ENCODE results near the gene KIF26A. TPM values are rescaled to one million over a fixed set of nuclear protein-coding genes. Genes with fewer than 3 reads are reported as not detected.

Gene KIF26A
- total RNA-seq, 4 donors from 2014 or later, result 0.59 to 3.3 (median 1.5) TPM

- in situ Hi-C loops (cut with MboI; ENCODE audit: low sequenced_read_pairs in 4 of 4) (loop anchor here in 3 of 4 donors (25.0 kb wide), 2 partner anchors 416 to 491 kb away; no protein-coding TSS in a partner anchor), intact Hi-C loops (cut with DNase I; ENCODE audit: low total_unique reads) (no loop called here)
- DNase-seq, result no peak
- Histone ChIP-seq H3K36me3 (no peaks in the 10 kb centered on the region), H3K4me3 (no peak overlapping the region), H3K27ac (no peak overlapping the region), H3K27me3 (peaks cover 0 to 8% (median 0%) of the 10 kb centered on the region in 3 donors), H3K9me3 (no peaks in the 10 kb centered on the region), H3K4me1 (no peaks in the 10 kb centered on the region)
- TF ChIP-seq POLR2A (IDR thresholded peaks at IDR 0.05) (no peak), CTCF (IDR thresholded peaks at IDR 0.05 in 4 of 5, conservative IDR thresholded peaks at IDR 0.05 in 1 of 5) (no peak)
- ATAC-seq, result no peak
Measured at GRCh38 chr14:104146651-104147345, 8.4 kb downstream of the KIF26A start.

GRCh38 chr14:104147346-104148125, 9.1 kb downstream of the KIF26A start:
- no peak overlapping the region for H3K4me3 ChIP-seq
- peaks cover 0 to 8% (median 0%) of the 10 kb centered on the region in 3 donors for H3K27me3 ChIP-seq
- ATAC-seq (no peak), DNase-seq (no peak)
- H3K27ac ChIP-seq, result no peak overlapping the region
- no peaks in the 10 kb centered on the region for H3K4me1 ChIP-seq
- in situ Hi-C loops (cut with MboI; ENCODE audit: low sequenced_read_pairs in 4 of 4) (loop anchor here in 3 of 4 donors (25.0 kb wide), 2 partner anchors 415 to 490 kb away; no protein-coding TSS in a partner anchor), intact Hi-C loops (cut with DNase I; ENCODE audit: low total_unique reads) (no loop called here)
- no peaks in the 10 kb centered on the region for H3K9me3 ChIP-seq
- TF ChIP-seq CTCF (IDR thresholded peaks at IDR 0.05 in 4 of 5, conservative IDR thresholded peaks at IDR 0.05 in 1 of 5) (no peak), POLR2A (IDR thresholded peaks at IDR 0.05) (no peak)
- H3K36me3 ChIP-seq, result no peaks in the 10 kb centered on the region

- Histone ChIP-seq H3K4me1 (no peaks in the 10 kb centered on the region), H3K27ac (no peak overlapping the region), H3K36me3 (no peaks in the 10 kb centered on the region), H3K9me3 (no peaks in the 10 kb centered on the region), H3K27me3 (peaks cover 0 to 8% (median 0%) of the 10 kb centered on the region in 3 donors), H3K4me3 (no peak overlapping the region)
- no peak for ATAC-seq
- DNase-seq, result no peak
- intact Hi-C loops (cut with DNase I; ENCODE audit: low total_unique reads), result no loop called here
- TF ChIP-seq CTCF (IDR thresholded peaks at IDR 0.05 in 4 of 5, conservative IDR thresholded peaks at IDR 0.05 in 1 of 5) (no peak), POLR2A (IDR thresholded peaks at IDR 0.05) (no peak)
- in situ Hi-C loops (cut with MboI; ENCODE audit: low sequenced_read_pairs in 4 of 4), result loop anchor here in 3 of 4 donors (25.0 kb wide), 2 partner anchors 414 to 489 kb away; no protein-coding TSS in a partner anchor
Measured at GRCh38 chr14:104148433-104149277, 10.3 kb downstream of the KIF26A start.

- Histone ChIP-seq H3K27ac (no peak overlapping the region), H3K27me3 (peaks cover 0 to 8% (median 0%) of the 10 kb centered on the region in 3 donors), H3K36me3 (no peaks in the 10 kb centered on the region), H3K4me1 (no peaks in the 10 kb centered on the region), H3K4me3 (no peak overlapping the region), H3K9me3 (no peaks in the 10 kb centered on the region)
- TF ChIP-seq POLR2A (IDR thresholded peaks at IDR 0.05) (no peak), CTCF (IDR thresholded peaks at IDR 0.05 in 4 of 5, conservative IDR thresholded peaks at IDR 0.05 in 1 of 5) (no peak)
- intact Hi-C loops (cut with DNase I; ENCODE audit: low total_unique reads) (no loop called here), in situ Hi-C loops (cut with MboI; ENCODE audit: low sequenced_read_pairs in 4 of 4) (loop anchor here in 3 of 4 donors (25.0 kb wide), 2 partner anchors 413 to 488 kb away; no protein-coding TSS in a partner anchor)
- DNase-seq, result no peak
- no peak for ATAC-seq
Measured at GRCh38 chr14:104149278-104149595, 10.8 kb downstream of the KIF26A start.
